ENCODE data around the gene SERPIND1.
"Not testable (repeated sequence)": the region's sequence is repeated elsewhere in the genome, so short reads cannot be mapped to it uniquely, and the experiment has no call there.

SERPIND1 gene

GRCh38 chr22:20773793-20774212, at the start of gene SERPIND1:
SERPIND1 (plus strand) TSS chr22:20774113; CDS start chr22:20779313, 5,200 bp downstream.
- DNase-seq (ENCODE audit: low read depth): no peak

GRCh38 chr22:20724676-20725454, 49.0 kb upstream of the SERPIND1 start:
- DNase-seq (ENCODE audit: low read depth): no peak

DNA sequence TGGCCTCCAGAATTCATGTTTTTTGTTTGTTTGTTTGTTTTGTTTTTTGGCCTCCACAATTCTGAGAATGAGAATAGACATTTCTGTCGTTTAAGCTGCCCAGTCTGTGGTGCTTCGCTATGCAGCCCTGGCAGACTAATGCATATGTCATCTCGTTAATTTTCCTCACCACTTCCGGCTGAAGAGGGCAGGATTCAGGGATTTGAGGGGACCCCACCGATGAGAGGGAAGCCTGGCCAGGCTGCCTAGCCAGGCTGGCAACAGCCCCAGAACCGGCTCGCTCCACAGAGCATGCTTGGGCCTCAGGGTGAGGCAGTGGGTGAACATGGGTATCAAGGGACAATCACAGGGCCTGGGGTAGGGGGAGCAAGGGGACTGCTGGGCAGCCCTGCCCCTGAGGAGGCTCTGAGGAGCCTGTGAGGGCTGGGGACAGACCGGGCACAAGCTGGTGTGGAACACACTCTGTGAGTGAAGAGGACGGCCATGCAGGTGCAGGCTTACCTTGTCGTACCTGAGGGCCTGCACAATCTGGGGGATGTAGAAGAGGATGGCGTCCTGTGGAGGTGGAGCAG, 47.8 kb upstream of the SERPIND1 start:
- DNase-seq (ENCODE audit: low read depth): no peak

- DNase-seq (ENCODE audit: low read depth): no peak
Observed at GRCh38 chr22:20727118-20728015, 46.5 kb upstream of the SERPIND1 start.

- no peak for DNase-seq (ENCODE audit: low read depth)
Observed at GRCh38 chr22:20728523-20729190, 45.3 kb upstream of the SERPIND1 start.

DNA sequence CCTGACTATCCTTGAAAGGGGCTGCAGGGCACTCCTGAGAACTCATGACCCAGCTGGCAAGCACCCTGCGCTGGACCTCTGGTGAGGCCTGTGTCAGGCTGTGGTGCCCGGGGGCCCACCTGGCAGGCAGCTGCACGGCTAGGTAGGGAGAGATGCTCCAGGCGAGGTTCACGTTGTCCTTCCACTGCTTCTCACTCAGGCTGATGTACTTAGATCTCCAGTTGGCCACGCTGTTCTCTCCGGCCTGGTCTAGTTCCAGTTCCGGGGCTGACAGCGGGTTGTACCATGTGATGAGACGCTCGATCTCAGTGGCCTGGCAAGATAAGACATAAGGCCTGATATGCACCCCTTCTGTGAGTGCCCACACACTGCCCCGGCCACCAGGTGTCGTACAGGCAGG, 44.7 kb upstream of the SERPIND1 start:
- no peak for DNase-seq (ENCODE audit: low read depth)

DNA sequence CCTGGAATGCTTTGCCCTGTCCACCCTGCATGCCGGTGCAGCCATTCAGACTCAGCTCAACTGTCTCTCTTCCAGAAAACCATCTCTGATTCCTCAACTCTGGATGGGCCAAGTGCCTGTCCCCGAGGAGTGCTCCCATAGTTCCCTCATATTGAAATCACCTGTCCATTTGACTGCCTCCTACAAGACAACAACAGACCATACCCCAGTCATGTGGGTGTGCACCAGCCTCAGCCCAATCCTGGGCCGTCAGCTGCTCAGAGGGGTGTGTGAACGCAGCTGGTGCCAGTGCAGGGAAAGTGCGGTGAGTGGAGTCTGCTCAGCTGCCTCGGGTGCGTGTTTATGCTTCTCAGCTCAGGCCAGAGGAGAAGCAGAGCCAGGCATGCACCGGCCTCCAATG, 41.5 kb upstream of the SERPIND1 start:
- DNase-seq (ENCODE audit: low read depth): not testable (repeated sequence)

- not testable (repeated sequence) for DNase-seq (ENCODE audit: low read depth)
Observed at GRCh38 chr22:20735356-20736162, 38.4 kb upstream of the SERPIND1 start.

DNA sequence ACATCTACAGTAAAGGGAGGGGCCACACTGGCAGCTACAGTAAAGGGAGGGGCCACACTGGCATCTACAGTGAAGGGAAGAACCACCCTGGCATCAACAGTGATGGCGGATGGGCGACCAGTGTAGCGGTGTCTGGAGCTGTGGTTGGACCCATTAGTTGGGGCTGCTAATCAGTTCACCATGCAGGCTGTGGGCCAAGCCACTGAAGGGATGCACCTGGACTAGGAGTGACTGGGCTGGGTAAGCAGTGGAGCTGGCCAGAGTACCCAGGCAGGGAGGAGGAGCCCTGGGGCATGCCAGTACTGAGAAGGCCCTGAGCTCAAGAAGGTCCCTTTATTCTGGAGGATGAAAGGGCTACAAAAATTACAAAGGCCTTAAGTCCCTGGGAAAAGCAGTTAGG, 37.0 kb upstream of the SERPIND1 start:
- DNase-seq (ENCODE audit: low read depth): not testable (repeated sequence)

DNA sequence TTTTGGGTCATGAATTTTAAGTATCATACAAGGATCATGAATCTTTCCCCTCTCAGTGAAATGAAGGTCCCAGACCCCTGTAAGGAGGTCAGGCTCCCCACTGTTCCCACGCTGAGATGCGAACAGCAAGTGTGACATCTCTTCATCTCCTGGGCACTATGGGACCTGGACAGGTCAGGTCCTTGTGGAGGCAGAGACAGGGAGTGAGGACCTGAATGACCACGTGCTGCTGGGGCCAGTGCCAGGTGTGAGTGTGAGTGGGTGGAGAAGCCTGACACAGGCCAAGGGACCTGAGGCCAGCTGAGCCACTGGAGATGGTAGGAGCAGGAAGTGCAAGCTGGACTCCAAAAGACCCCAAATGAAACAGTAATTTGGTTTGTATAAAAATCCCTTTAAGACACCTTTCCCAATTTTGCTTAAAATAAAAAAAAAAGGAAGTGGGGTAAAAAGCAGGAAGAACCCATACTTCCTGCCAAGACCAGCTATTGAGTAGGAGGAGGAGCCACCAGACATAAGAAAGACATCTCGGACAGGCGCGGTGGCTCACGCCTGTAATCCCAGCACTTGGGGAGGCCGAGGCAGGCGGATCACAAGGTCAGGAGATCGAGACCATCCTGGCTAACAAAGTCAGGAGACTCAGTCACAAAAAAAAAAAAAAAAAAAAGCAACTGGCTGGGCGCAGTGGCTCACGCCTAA, 35.4 kb upstream of the SERPIND1 start:
- no peak for DNase-seq (ENCODE audit: low read depth)

DNA sequence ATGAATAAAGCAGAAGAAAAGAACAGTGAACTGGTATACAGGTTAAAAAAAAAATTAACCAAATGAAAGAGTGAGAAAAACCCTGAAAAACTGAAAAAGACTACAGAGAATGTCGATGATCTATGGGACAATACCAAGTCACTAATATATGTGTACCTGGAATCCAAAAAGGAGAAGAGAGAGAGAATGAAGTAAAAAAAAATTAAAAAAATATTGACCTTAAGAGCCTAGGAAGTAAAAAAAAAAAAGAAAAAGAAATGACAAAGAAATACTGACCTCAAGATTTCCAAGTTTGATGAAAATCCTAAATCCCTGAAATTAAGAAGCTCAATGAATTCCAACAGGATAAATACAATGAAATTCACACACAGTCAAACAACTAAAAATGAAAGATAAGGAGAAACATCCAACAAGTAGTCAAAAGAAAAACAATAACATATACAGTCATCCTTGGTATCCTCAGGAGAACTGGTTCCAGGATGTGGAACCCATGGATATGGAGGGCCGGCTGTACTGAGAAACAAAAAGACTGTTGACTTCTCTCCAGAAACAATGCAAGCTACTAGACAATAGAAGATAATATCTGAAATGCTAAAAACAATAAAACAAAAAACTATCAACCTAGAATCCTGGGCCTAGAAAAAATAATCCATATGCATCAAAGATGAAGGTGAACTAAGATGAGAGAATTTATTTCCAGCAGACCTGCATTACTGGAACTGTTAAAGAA, 33.5 kb upstream of the SERPIND1 start:
- no peak for DNase-seq (ENCODE audit: low read depth)

GRCh38 chr22:20741008-20741633, 32.8 kb upstream of the SERPIND1 start:
- no peak for DNase-seq (ENCODE audit: low read depth)

DNA sequence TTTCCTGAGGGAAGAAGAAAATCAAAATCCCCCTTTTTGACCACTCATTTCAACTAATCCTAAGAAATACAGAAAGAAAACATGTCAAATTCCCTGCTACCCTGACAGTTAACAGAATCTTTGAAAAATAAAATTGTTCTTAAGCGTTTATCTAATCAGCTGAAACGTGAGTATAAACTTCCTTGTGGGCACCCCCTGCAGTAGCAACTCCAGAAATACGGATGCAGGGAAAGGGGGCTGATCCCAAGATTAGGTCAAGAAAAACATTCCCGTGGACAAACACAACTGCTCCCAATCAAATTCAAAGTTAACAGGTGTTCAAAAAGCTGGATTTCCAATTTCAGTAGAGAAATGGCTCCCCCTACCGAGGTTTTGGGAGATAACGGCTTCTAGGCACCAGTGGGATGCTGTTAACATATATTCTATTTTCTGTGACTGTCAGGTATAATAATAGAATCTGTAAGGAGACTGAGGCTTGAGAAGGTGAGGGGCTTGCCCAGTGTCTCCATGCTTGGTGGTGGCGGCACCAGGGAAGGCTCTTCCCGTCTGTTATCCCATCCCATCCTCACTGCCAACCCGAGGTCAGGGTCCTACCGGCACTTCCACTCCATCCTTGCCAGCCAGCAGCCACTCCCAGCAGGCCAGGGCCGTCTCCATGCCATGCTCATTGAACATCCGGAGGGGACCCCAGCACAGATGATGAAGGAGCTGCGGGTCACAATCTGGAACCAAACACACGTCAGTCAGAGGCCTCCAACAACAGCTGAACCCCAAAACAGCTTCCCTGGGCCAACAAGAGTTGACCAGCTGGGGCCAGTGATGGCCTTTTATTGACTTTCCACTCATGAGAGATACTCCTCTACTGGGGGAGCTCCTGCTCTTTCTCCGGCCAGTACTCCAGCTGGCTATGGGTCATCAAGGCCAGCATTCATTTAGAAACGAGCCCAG, 32.0 kb upstream of the SERPIND1 start:
- DNase-seq (ENCODE audit: low read depth): no peak

GRCh38 chr22:20742764-20743163, 31.1 kb upstream of the SERPIND1 start:
- no peak for DNase-seq (ENCODE audit: low read depth)

DNA sequence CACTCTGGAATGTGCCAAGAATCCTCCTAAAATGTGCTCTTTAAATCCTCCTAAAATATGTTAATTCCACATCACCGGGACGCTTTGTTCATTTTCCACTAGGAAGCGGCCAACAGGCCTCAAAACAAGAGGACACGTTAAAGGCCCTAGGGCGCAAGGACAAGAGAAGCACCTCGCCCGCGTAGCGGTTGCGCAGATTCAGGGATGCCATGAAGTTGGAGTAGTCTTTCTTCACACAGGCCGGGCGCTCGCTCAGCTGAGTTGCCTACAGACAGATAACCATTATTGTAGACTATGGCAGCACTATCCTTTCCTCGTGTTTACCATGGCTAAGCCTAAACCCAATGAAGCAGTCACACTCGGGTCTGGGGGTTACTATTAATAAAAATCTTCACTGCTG, 29.5 kb upstream of the SERPIND1 start:
- DNase-seq (ENCODE audit: low read depth): no peak

DNA sequence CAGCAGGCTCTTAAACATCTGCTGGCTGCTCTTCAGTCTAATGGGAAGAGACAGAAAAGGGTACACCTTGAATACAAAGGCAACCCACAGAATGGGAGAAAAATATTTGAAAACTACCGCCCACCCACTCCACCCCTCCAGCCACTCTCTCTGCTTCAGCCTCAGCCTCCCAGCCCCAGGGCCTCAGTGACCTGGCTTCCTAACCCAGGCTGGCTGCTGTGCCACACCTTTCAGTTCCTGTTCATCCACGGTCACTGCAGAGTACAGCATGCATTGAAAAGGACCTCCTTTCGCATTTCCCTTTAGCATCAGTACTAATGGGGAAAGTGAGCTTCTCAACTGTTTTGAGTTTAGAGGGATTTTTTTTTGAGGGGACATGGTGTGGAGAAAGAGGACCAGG, 28.8 kb upstream of the SERPIND1 start:
- DNase-seq (ENCODE audit: low read depth): no peak

GRCh38 chr22:20746431-20747189, 27.3 kb upstream of the SERPIND1 start:
- DNase-seq (ENCODE audit: low read depth): no peak

GRCh38 chr22:20747223-20747622, 26.7 kb upstream of the SERPIND1 start:
- DNase-seq (ENCODE audit: low read depth): no peak
